ENCODE data around the gene IFT80. TPM values are rescaled to one million over a fixed set of nuclear protein-coding genes. Genes with fewer than 3 reads are reported as not detected.

IFT80 gene
- total and polyA plus RNA-seq, 2 of the 4 experiments (the other 2 are of a cell fraction), result 15.2 to 16.8 TPM

- TF ChIP-seq RFX5 (IDR thresholded peaks at IDR 0.05; ENCODE audit: low read depth, low read length) (no peak), FOS (IDR thresholded peaks at IDR 0.05; ENCODE audit: low read depth, low read length) (no peak), NFE2L2 (IDR thresholded peaks at IDR 0.05; ENCODE audit: low read depth, low read length) (no peak), MXI1 (IDR thresholded peaks at IDR 0.05; ENCODE audit: borderline replicate concordance, low read depth, low read length) (no peak)
- Histone ChIP-seq H3K9ac (ENCODE audit: low read depth, low read length) (no peak overlapping the region), H2BK20ac (ENCODE audit: low read depth, low read length) (peak overlapping the region; percentile 80; the same call in 1 of the 2 replicates), H3K4me3 (ENCODE audit: insufficient read depth, low read depth, low read length) (no peak overlapping the region), H3K14ac (replicated peaks; ENCODE audit: low read depth, low read length) (peak overlapping the region; percentile 58; the same call in 1 of the 2 replicates), H3K56ac (ENCODE audit: extremely low read depth, insufficient read depth, low read length) (no peak overlapping the region), H4K8ac (ENCODE audit: low read depth in 2 of 2, low read length in 2 of 2) (peak overlapping the region in 1 of 2 experiments; percentile 77; a peak in 1 of 4 replicates), H4K20me1 (ENCODE audit: insufficient read depth, low read length) (no peaks in the 10 kb centered on the region), H3K4me1 (ENCODE audit: control insufficient read depth, insufficient read depth, low read length) (no peaks in the 10 kb centered on the region), H3K9me1 (ENCODE audit: insufficient read depth, low read length) (no peaks in the 10 kb centered on the region; the same call in 1 of the 2 replicates), H3K9me3 (ENCODE audit: control insufficient read depth, insufficient read depth, low read length) (no peaks in the 10 kb centered on the region), H2BK5ac (ENCODE audit: low read depth, low read length, poor library complexity, severe bottlenecking) (no peak overlapping the region), H4K5ac (ENCODE audit: low read depth, low read length) (no peak overlapping the region; the same call in 1 of the 2 replicates), H2BK120ac (ENCODE audit: low read depth, low read length) (peak overlapping the region; percentile 71), H3K27me3 (ENCODE audit: control insufficient read depth, insufficient read depth, low read length) (no peaks in the 10 kb centered on the region), H4K91ac (ENCODE audit: insufficient read depth, low read depth, low read length) (peak overlapping the region; percentile 11; the same call in 1 of the 2 replicates), H3K18ac (ENCODE audit: low read depth, low read length) (no peak overlapping the region), H3K4ac (ENCODE audit: low read depth, low read length) (peak overlapping the region; percentile 20; the same call in 1 of the 2 replicates), H3K4me2 (ENCODE audit: low read depth, low read length) (no peak overlapping the region), H3K27ac (ENCODE audit: insufficient read depth, low read length) (no peak overlapping the region), H2BK15ac (ENCODE audit: low read depth, low read length) (no peak overlapping the region), H3K23ac (ENCODE audit: low read depth, low read length) (no peak overlapping the region), H2AK5ac (ENCODE audit: low read depth, low read length) (no peak overlapping the region), H2AK9ac (replicated peaks; ENCODE audit: low read depth, low read length, poor library complexity) (no peak overlapping the region), H3K36me3 (ENCODE audit: control insufficient read depth, insufficient read depth, low read length) (no peaks in the 10 kb centered on the region), H2AFZ (replicated peaks; ENCODE audit: low read length, poor library complexity) (no peak overlapping the region), H3K79me1 (ENCODE audit: low read depth in 1 of 2, low read length in 2 of 2) (no peaks in the 10 kb centered on the region)
- intact Hi-C loops (cut with micrococcal nuclease) (no loop called here), in situ Hi-C loops (cut with MboI; ENCODE audit: low sequenced_read_pairs) (no loop called here), dilution Hi-C loops (cut with HindIII; ENCODE audit: low sequenced_read_pairs, unreplicated experiment) (no loop called here)
- no TSS peak for BruUV-seq (replicated peaks)
- ChIA-PET POLR2A (ENCODE audit: unreplicated experiment) (no interaction called here), CTCF (no interaction called here)
- no peak for ATAC-seq (ENCODE audit: low read depth)
- no peak for DNase-seq
These were observed 68.3 kb downstream of the IFT80 start for GRCh38 chr3:160330690-160331089.
